Natural killer cell (primary cell): ENCODE data around the gene ARID1B. TPM values are rescaled to one million over a fixed set of nuclear protein-coding genes. Genes with fewer than 3 reads are reported as not detected.

Experiments used
- ATAC-seq, 3 donors: fragments of 150-1000 bp in 2 of 3; fragments of 200-7000 bp in 1 of 3; cut with Tn5 transposase; 1 replicate in 1 of 3; 2 replicates in 2 of 3; pipeline ENCODE4 v1.10.0; 2021; ENCODE audit warnings: mild to moderate bottlenecking in 2 of 3, moderate library complexity in 2 of 3
- DNase-seq, 2 donors: peaks; one replicate each; pipeline versions ENCODE4 v3.0.0 to v3.0.0-alpha.2; 2013 to 2021; ENCODE audit warnings: mixed read lengths in 1 of 2
- H3K27ac ChIP-seq: one replicate; pipeline ENCODE4 v1.5.1; 2013; ENCODE audit warnings: mild to moderate bottlenecking, low read length
- H3K27me3 ChIP-seq: one replicate; pipeline ENCODE4 v1.6.1; 2013; ENCODE audit warnings: low read length; ENCODE audit not compliant: control insufficient read depth, insufficient read depth
- H3K36me3 ChIP-seq: one replicate; pipeline ENCODE4 v1.6.1; 2013; ENCODE audit warnings: low read length; ENCODE audit not compliant: control insufficient read depth, insufficient read depth
- H3K4me1 ChIP-seq: one replicate; pipeline ENCODE4 v1.6.1; 2013; ENCODE audit warnings: low read length; ENCODE audit not compliant: control insufficient read depth, insufficient read depth
- H3K4me3 ChIP-seq: one replicate; pipeline ENCODE4 v1.5.1; 2013; ENCODE audit warnings: low read length
- H3K9me3 ChIP-seq: one replicate; pipeline ENCODE4 v1.6.1; 2013; ENCODE audit warnings: low read length; ENCODE audit not compliant: control insufficient read depth, insufficient read depth
- H3K27ac Mint-ChIP-seq, 2 donors: one replicate each; pipeline ENCODE4 v1.8.0; 2022; ENCODE audit warnings: mild to moderate bottlenecking in 2 of 2, mixed read lengths in 2 of 2, moderate library complexity in 1 of 2
- H3K27me3 Mint-ChIP-seq, 2 donors: one replicate each; pipeline ENCODE4 v1.8.0; 2022; ENCODE audit warnings: low read depth in 2 of 2, mixed read lengths in 2 of 2
- H3K36me3 Mint-ChIP-seq: one replicate; pipeline ENCODE4 v1.8.0; 2022; ENCODE audit warnings: mixed read lengths
- H3K4me1 Mint-ChIP-seq, 2 donors: one replicate each; pipeline ENCODE4 v1.8.0; 2022; ENCODE audit warnings: mixed read lengths in 2 of 2
- H3K4me3 Mint-ChIP-seq: one replicate; pipeline ENCODE4 v1.8.0; 2022; ENCODE audit warnings: mild to moderate bottlenecking, moderate library complexity, mixed read lengths
- H3K9me3 Mint-ChIP-seq, 2 donors: one replicate each; pipeline ENCODE4 v1.8.0; 2022; ENCODE audit warnings: mixed read lengths in 2 of 2
- CTCF ChIP-seq: fragments of 200-600 bp; IDR thresholded peaks from one replicate; pipeline ENCODE4 v1.8.0; 2022; ENCODE audit warnings: antibody characterized with exemption
- WGBS: methylation state at CpG from one replicate; pipeline ENCODE4 v1.1.7; 2013; ENCODE audit warnings: missing lambda C conversion rate; ENCODE audit not compliant: insufficient coverage; 5-methylcytosine and 5-hydroxymethylcytosine counted together
- intact Hi-C: fragments of 100-400 bp; cut with micrococcal nuclease; formaldehyde crosslinking; loops from one replicate; pipeline ENCODE4 v1.14.2; 2022
- total RNA-seq, 4 donors: library from RNA; stranded (reverse); fragments of 120-200 nt in 1 of 4; gene quantifications; one replicate each; pipeline versions ENCODE4 v1.2.3 to v1.2.4, GENCODE V29; 2013 to 2022

The ARID1B gene
- total RNA-seq, 3 donors from 2014 or later (not counting 1 experiment from before 2014, with no cell fraction given): 180 to 201 (median 189) TPM

- Mint-ChIP-seq H3K36me3 (no peaks in the 10 kb centered on the region), H3K27me3 (peaks cover 22 to 39% of the 10 kb centered on the region in 2 donors), H3K27ac (no peak overlapping the region), H3K4me1 (peaks cover 12 to 14% of the 10 kb centered on the region in 2 donors), H3K4me3 (no peak overlapping the region), H3K9me3 (no peaks in the 10 kb centered on the region)
- H3K4me3 ChIP-seq: no peak overlapping the region
- no peaks in the 10 kb centered on the region for H3K36me3 ChIP-seq
- DNase-seq (no peak), ATAC-seq (no peak)
- H3K27me3 ChIP-seq: peaks cover 15% of the 10 kb centered on the region
- peaks cover 10% of the 10 kb centered on the region for H3K4me1 ChIP-seq
- WGBS: 83% methylated on average over 7 of the region's 8 CpGs
- H3K27ac ChIP-seq: no peak overlapping the region
- no peak for TF ChIP-seq CTCF
- H3K9me3 ChIP-seq: no peaks in the 10 kb centered on the region
- intact Hi-C loops: no loop called here
These were observed 452.5 kb downstream of the ARID1B start for GRCh38 chr6:157229713-157230112.

- Histone ChIP-seq H3K9me3 (no peaks in the 10 kb centered on the region), H3K4me3 (no peak overlapping the region), H3K27me3 (peaks cover 26% of the 10 kb centered on the region), H3K36me3 (no peaks in the 10 kb centered on the region), H3K4me1 (peaks cover 22% of the 10 kb centered on the region), H3K27ac (no peak overlapping the region)
- intact Hi-C loops: no loop called here
- no peaks in the 10 kb centered on the region for H3K9me3 Mint-ChIP-seq
- no peak for TF ChIP-seq CTCF
- no peak overlapping the region for H3K27ac Mint-ChIP-seq
- peaks cover 22 to 23% of the 10 kb centered on the region in 2 donors for H3K4me1 Mint-ChIP-seq
- H3K4me3 Mint-ChIP-seq: no peak overlapping the region
- no peak for ATAC-seq
- WGBS: 83% methylated on average over 9 of the region's 9 CpGs
- H3K36me3 Mint-ChIP-seq: no peaks in the 10 kb centered on the region
- peaks cover 30 to 48% of the 10 kb centered on the region in 2 donors for H3K27me3 Mint-ChIP-seq
- DNase-seq: no peak
These were observed 453.7 kb downstream of the ARID1B start for GRCh38 chr6:157230910-157231309.

- Mint-ChIP-seq H3K27ac (no peak overlapping the region), H3K4me3 (no peak overlapping the region), H3K36me3 (no peaks in the 10 kb centered on the region), H3K4me1 (peaks cover 24 to 27% of the 10 kb centered on the region in 2 donors), H3K27me3 (peaks cover 30 to 48% of the 10 kb centered on the region in 2 donors), H3K9me3 (no peaks in the 10 kb centered on the region)
- peaks cover 23% of the 10 kb centered on the region for H3K4me1 ChIP-seq
- no peak for TF ChIP-seq CTCF
- H3K9me3 ChIP-seq: no peaks in the 10 kb centered on the region
- WGBS: 93% methylated on average over 17 of the region's 17 CpGs
- DNase-seq (no peak), ATAC-seq (no peak)
- no peaks in the 10 kb centered on the region for H3K36me3 ChIP-seq
- intact Hi-C loops: no loop called here
- H3K4me3 ChIP-seq: no peak overlapping the region
- no peak overlapping the region for H3K27ac ChIP-seq
- H3K27me3 ChIP-seq: peaks cover 29% of the 10 kb centered on the region
These were observed 455.1 kb downstream of the ARID1B start for GRCh38 chr6:157232161-157232895.

DNA sequence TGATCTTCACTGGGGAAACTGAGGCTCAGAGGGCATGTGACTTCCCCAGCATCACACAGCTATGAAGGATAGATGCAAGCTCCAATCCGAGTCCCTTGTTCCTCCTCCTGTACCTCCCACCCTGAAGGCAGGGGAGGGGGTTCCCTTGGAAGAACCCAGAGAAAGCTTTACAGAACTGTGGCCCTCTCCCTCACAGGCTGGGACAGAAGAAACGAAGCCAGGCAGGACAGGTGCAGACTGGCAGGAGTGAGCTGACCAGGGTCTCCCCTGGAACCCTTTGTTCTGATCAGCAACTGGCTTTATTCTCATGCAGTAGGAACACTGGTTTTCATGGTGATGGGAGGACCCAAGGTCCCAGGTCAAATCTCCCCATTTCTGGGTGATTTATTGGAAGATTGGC, 456.0 kb downstream of the ARID1B start:
- no peak overlapping the region for H3K27ac ChIP-seq
- intact Hi-C loops: no loop called here
- H3K9me3 Mint-ChIP-seq: peaks cover 1 to 2% of the 10 kb centered on the region in 2 donors
- H3K36me3 Mint-ChIP-seq: no peaks in the 10 kb centered on the region
- H3K27me3 Mint-ChIP-seq: peaks cover 32 to 48% of the 10 kb centered on the region in 2 donors
- H3K4me1 ChIP-seq: peaks cover 16% of the 10 kb centered on the region
- peaks cover 29% of the 10 kb centered on the region for H3K27me3 ChIP-seq
- H3K27ac Mint-ChIP-seq: no peak overlapping the region
- DNase-seq: no peak
- TF ChIP-seq CTCF: no peak
- no peak for ATAC-seq
- no peaks in the 10 kb centered on the region for H3K36me3 ChIP-seq
- no peak overlapping the region for H3K4me3 ChIP-seq
- H3K4me3 Mint-ChIP-seq: no peak overlapping the region
- H3K9me3 ChIP-seq: peaks cover 3% of the 10 kb centered on the region
- WGBS: 89% methylated on average over 2 of the region's 2 CpGs
- peaks cover 19 to 26% of the 10 kb centered on the region in 2 donors for H3K4me1 Mint-ChIP-seq
